Renal cortex interstitium (tissue), 11 donors: ENCODE data around the gene FCN2. TPM values are rescaled to one million over a fixed set of nuclear protein-coding genes. Genes with fewer than 3 reads are reported as not detected.

ENCODE experiments used
- DNase-seq, 11 donors: peaks; one replicate each; pipeline ENCODE4 v3.0.0-alpha.2; 2013; ENCODE audit warnings: low read depth in 9 of 11, low spot score in 4 of 11; ENCODE audit errors: extremely low read depth in 1 of 11
- polyA plus RNA-seq, 3 donors: library from polyadenylated mRNA; unstranded; fragments of 120-200 nt; gene quantifications; one replicate each; pipeline ENCODE4 v1.2.1, GENCODE V29; 2013; ENCODE audit not compliant: insufficient read length in 3 of 3

The FCN2 gene
- polyA plus RNA-seq, 3 donors = 0.41 to 0.93 (median 0.52) TPM

GRCh38 chr9:134918646-134919045 lies 38.0 kb downstream of the FCN2 start:
- no peak for DNase-seq

- DNase-seq = no peak
Measured at GRCh38 chr9:134919303-134919702, 38.7 kb downstream of the FCN2 start.

GRCh38 chr9:134922066-134922931 lies 41.7 kb downstream of the FCN2 start:
- no peak for DNase-seq

GRCh38 chr9:134922932-134923240 lies 42.3 kb downstream of the FCN2 start:
- no peak for DNase-seq

- DNase-seq = no peak
Measured at GRCh38 chr9:134923466-134923865, 42.9 kb downstream of the FCN2 start.

- DNase-seq = no peak
Measured at GRCh38 chr9:134925011-134925511, 44.5 kb downstream of the FCN2 start.

GRCh38 chr9:134928436-134929192 lies 48.0 kb downstream of the FCN2 start:
- no peak for DNase-seq

- no peak for DNase-seq
Measured at GRCh38 chr9:134929193-134930158, 48.9 kb downstream of the FCN2 start.

GRCh38 chr9:134930398-134930797 lies 49.8 kb downstream of the FCN2 start:
- DNase-seq = no peak

- no peak for DNase-seq
Measured at GRCh38 chr9:134932171-134932570, 51.6 kb downstream of the FCN2 start.

- no peak for DNase-seq
Measured at GRCh38 chr9:134932606-134933005, 52.0 kb downstream of the FCN2 start.

- no peak for DNase-seq
Measured at GRCh38 chr9:134933076-134933659, 52.6 kb downstream of the FCN2 start.

- DNase-seq = no peak
Measured at GRCh38 chr9:134935056-134935640, 54.5 kb downstream of the FCN2 start.

- DNase-seq = no peak
Measured at GRCh38 chr9:134935701-134936345, 55.2 kb downstream of the FCN2 start.

- DNase-seq = no peak
Measured at GRCh38 chr9:134936346-134937163, 55.9 kb downstream of the FCN2 start.
